ENCODE results near the gene BPIFB3. TPM values are rescaled to one million over a fixed set of nuclear protein-coding genes. Genes with fewer than 3 reads are reported as not detected.
"Not testable (repeated sequence)": the region's sequence is repeated elsewhere in the genome, so short reads cannot be mapped to it uniquely, and the experiment has no call there.

BPIFB3 gene
- total RNA-seq, 1 experiment from 2014 or later: not detected

DNA sequence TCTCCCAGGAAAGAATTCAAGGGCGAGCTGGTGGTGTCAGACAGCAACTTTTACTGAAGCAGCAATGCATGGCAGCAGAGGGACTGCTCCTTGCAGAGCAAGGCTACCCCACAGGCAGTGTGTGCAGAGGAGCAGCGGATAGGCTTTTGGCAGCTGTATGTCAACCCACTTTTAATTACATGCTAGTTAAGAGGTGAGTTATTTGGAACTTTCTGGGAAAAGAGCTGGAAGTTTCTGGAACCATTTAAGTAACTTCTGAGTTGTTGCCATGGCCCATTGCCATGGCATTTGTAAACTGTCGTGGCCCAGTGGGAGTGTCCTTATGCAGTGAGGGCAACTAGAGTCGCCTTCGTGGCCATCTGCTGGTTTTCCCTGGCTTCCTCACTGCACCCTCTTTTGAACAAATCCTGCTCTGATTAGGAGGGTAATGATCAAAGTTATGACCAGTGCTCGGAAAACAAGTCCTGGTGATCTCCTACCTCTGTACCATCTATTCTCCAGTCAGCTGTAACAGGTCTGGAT is 59.7 kb downstream of the BPIFB3 start:
- no peak for DNase-seq (ENCODE audit: low read depth)

DNA sequence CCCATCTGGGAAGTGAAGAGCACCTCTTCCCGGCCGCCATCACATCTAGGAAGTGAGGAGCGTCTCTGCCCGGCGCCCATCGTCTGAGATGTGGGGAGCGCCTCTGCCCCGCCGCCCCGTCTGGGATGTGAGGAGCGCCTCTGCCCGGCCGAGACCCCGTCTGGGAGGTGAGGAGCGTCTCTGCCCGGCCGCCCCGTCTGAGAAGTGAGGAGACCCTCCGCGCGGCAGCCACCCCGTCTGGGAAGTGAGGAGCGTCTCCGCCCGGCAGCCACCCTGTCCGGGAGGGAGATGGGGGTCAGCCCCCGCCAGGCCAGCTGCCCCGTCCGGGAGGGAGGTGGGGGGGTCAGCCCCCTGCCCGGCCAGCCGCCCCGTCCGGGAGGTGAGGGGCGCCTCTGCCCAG is 61.8 kb downstream of the BPIFB3 start:
- DNase-seq (ENCODE audit: low read depth): not testable (repeated sequence)

DNA sequence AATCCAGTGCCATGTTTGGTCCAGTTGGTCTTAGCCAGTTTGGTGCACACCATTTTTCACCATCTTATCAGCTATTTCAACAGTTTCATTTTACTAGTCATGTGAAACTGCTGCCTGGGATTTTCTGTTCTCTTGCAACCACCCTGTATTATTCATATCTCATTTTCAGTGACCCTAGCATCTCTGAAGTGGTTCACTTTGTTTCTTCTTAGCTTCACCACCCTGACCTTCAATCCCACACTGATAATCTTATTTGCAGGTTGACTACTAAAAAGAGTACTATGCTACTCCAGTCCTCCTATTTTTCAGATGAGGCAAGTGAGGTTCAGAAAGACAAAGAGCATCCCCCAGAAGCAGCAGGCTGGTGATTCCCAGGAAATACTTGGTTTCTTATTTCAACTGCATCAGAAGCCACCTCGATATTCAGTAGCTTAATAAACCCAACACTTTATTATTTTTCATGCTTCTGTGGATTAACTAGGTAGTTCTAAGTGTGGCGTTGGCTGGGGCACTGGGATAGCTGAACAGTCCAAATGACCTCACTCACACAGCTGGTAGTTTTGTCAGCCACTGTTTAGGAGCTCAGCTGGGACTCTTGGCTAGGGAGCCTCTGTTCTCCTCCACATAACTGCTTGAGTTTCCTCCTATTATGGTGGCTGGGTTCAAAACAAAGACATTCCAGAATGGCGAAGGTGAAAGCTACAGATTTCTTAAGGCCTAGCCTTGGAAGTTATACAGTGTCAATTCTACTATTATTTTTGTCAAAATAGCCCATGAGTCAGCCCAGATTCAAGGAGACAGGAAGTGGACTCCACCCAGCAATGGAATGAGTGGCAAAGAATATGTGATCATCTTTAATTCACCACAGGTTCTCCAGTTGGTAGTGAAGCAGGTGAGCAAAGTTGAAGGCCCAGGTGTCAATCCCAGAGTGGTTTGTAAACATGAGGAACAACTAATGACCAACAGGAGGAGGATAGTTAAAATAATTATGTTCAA is 66.3 kb downstream of the BPIFB3 start:
- DNase-seq (ENCODE audit: low read depth): no peak

DNA sequence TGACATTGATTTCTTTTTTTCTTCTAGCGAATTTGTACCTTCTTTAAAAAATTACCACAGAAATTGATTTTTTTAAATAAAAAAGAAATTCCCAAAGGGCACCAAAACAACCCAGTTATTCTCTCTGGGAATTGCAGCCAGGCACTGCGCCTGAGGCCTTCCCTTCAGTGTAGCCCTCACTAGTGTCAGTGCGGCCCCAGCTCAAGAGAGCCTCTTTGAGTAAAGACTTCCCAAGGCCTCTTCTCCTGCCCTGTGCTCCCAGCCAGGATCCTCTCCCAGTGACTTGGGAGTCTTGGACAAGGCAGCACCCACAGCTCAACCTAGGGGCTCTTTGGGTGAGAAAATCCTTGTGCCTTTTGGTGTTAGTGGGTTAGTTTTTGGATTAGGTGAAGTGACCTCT is 67.2 kb downstream of the BPIFB3 start:
- no peak for DNase-seq (ENCODE audit: low read depth)

DNA sequence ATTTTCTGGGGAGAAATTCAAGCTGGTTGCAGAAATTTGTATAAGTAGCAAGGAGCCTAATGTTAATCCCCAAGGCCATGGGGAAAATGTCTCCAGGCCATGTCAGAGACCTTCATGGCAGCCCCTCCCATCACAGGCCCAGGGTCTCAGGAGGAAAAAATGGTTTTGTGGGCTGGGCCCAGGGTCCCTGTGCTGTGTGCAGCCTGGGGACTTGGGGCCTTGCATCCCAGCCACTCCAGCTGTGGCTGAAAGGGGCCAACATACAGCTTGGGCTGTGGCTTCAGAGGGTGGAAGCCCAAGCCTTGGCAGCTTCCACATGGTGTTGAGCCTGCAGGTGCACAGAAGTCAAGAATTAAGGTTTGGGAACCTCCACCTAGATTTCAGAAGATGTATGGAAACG is 68.6 kb downstream of the BPIFB3 start:
- not testable (repeated sequence) for DNase-seq (ENCODE audit: low read depth)

Other genes with a start within 250 kb of the BPIFB3 start
- gene MAPRE1, start 233.9 kb upstream of the BPIFB3 start, total RNA-seq (2014; rRNA removed; shearing (Covaris generic)): 143 and 152 TPM in 2 replicates
- 1.2 TPM in 1 of 2 replicates, not detected in the other for gene EFCAB8, start 195.0 kb upstream of the BPIFB3 start, total RNA-seq (2014; rRNA removed; shearing (Covaris generic))
- gene SUN5, start 49.5 kb upstream of the BPIFB3 start, total RNA-seq (2014; rRNA removed; shearing (Covaris generic)): not detected in 2 replicates
- not detected in 2 replicates for gene BPIFB2, start 46.2 kb upstream of the BPIFB3 start, total RNA-seq (2014; rRNA removed; shearing (Covaris generic))
- gene BPIFB6, start 22.3 kb upstream of the BPIFB3 start, total RNA-seq (2014; rRNA removed; shearing (Covaris generic)): not detected in 2 replicates
- not detected in 2 replicates for gene BPIFB4, start 25.7 kb downstream of the BPIFB3 start, total RNA-seq (2014; rRNA removed; shearing (Covaris generic))
- gene BPIFA2, start 114.3 kb downstream of the BPIFB3 start, total RNA-seq (2014; rRNA removed; shearing (Covaris generic)): not detected in 2 replicates
- not detected in 2 replicates for gene BPIFA3, start 163.4 kb downstream of the BPIFB3 start, total RNA-seq (2014; rRNA removed; shearing (Covaris generic))
- gene BPIFA1, start 182.1 kb downstream of the BPIFB3 start, total RNA-seq (2014; rRNA removed; shearing (Covaris generic)): not detected in 2 replicates
- gene BPIFB1, start 229.3 kb downstream of the BPIFB3 start, total RNA-seq (2014; rRNA removed; shearing (Covaris generic)): not detected in 2 replicates

Measured in Daoy (cell line).